Measurements from ENCODE around the gene ARFGAP3.
A peak's percentile ranks its signal among the peaks of the same experiment; 100 is the strongest.

Gene ARFGAP3, protein sequence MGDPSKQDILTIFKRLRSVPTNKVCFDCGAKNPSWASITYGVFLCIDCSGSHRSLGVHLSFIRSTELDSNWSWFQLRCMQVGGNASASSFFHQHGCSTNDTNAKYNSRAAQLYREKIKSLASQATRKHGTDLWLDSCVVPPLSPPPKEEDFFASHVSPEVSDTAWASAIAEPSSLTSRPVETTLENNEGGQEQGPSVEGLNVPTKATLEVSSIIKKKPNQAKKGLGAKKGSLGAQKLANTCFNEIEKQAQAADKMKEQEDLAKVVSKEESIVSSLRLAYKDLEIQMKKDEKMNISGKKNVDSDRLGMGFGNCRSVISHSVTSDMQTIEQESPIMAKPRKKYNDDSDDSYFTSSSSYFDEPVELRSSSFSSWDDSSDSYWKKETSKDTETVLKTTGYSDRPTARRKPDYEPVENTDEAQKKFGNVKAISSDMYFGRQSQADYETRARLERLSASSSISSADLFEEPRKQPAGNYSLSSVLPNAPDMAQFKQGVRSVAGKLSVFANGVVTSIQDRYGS

DNA sequence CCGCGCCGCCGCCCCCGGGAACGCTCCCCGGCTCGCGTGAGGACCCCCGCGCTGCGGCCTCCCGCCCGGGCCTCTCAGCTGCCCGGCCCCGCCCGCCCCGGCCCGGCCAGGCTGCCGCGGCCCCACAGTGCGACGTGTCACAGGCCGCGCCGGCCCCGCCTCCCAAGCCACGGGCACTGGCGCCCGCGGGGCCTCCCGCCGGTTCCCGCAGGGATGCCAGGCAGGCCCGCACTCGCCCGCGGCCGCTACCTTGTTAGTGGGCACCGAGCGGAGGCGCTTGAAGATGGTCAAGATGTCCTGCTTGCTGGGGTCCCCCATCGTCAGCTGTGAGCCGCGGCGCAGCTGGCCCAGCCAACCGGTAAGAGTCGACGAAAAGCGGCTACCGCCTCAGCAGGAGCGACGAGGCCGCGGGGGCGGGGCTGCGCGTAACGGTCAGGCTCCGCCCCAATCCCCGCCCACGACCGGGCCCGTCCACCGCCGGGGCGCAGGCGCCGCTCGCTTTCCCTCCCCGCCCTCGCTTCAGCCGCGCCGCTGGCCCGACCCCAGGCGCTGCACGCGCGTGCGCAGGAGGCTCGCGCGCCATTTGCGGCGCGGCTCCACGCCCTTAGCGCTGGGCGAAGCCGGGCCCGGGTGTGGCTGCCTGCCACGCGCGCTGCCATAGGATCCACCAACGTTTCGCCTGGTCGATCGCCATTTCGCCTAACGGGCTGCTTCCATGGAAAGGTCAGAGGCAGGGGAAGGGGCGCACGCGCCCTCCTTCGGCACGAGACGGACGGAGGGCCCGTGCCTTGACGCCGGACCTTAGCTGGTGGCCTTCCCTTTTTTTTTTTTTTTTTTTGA is at the start of gene ARFGAP3:
Gene ARFGAP3, minus strand, starts transcription at position 409 of the 840 bp plus-strand sequence. Its CDS starts 91 bp downstream, at position 318.
- DNase-seq (ENCODE audit: low read depth in 2 of 2): peak; percentile 94

DNA sequence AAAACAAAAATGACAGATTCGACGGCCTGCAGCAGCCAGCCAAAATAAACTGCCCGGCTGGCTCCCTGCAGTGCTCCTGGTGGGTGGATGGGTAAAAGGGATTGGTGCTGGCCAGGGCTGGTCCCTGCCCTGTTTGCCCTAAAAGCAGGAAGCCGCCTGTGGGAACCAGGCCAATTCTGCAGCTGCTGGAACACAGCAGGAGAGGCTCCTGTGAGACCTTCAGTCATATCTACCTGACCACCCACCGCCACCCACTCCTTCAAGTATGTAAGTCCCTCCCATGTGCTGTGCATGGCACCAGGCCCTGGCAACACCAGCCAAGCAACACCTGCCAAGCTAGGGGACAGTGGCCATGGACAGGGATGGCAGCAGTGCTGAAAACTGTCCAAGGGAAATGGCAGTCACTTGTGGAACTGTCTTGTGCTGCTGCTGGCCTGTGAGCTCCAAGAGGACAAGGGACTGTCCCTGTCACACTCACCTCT is 48.7 kb upstream of the ARFGAP3 start:
- no peak for DNase-seq (ENCODE audit: low read depth in 2 of 2)

DNA sequence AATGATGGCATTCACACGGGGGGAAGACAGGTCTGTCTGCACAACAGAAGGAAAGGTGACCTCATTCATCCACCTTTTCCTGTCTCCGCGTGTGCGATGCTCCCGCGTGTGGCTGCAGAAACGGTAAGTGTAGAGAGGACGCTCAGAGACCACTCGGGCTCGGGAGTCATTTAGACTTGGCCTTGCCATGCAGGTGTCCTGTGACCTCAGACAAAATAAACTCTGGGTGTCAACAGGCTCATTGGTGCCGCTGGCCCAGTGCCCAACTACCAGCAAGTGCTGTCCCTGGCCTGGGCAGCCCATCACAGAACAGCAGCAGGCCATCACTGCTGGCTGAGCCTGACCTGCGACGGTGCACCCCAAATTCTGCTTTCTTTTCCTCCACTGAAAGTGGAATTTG is 48.1 kb upstream of the ARFGAP3 start:
- no peak for DNase-seq (ENCODE audit: low read depth in 2 of 2)

DNA sequence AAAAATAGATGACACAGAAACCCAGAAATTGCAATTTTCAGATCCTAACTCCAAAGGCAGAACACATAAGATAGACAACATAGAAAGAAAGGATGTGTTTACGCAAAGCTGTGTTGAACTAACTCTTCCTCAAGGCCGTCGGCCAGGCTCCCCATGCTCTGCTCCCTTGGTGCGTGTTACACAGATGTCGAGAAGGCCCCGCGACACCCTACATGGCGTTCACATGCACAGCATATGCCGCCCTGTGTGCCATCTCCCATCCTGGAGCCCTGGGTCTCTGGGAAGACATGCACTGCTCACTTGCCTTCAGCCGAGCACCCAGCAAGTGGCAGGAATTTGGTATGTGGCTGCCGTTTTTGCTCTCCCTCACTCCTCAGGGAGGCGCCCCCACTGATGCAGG is 47.0 kb upstream of the ARFGAP3 start:
- DNase-seq (ENCODE audit: low read depth in 2 of 2): no peak

DNA sequence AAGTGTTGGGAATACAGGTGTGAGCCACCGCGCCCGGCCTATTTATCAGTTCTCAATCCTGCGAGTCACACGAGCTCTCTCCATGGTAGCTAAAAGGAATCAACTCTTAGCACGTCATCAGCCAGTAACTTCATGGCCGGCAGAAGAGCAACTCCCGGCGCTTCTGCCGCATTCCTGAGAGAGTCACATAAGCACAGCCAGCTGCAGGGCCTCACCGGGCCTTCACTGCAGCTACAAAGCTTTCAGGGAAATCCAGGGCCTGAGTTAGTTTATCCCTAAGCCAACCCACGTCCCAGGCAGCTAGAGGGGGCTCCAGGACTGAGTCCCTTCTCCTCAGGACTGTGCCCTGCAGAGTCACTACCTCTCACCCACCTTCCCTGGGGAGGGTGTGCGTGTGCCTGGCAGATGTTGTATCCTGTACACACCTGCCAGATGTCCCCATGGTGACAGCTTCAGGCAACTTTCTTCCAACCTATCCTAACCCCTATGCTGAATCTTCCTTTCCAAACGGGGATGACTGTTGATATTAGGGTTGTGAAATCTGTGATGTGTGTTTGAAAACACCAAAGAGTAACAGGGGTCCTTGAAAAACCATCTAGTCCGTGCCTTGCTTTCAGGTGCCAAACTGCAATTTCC is 45.9 kb upstream of the ARFGAP3 start:
- DNase-seq (ENCODE audit: low read depth in 2 of 2): no peak

DNA sequence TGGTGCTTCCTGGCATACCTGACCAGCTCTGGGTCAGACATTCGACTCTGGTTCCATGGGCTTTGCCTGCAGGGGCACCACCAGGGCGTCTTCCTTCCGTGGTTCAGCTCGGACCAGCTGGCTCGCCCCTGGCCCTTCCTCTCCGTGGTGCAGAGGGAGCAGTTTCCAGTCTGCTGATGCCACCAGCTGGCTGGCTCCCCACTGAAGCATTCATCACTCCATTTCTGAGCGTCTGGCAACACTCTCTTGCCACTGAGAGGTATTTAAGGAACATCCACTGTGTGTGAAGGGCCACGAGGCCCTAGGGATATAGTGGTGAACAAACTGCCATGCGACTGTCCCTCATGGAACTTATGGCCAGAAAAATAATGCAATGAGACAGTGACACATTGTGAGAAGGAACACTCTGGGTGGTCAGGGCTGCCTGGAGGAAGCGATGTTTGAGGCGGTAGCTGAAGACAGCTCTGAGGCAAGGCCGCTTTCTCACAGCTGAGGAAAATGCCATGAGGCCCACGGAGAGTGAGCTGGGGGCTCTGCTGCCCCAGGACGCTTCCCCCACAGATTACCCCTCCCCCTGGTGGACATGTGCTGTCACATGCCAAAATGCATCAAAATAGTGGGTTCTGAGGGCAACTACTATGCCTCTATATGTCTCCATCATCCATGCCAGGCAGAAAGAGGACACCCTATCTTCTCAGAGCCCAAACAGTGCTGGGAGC is 44.9 kb upstream of the ARFGAP3 start:
- DNase-seq (ENCODE audit: low read depth in 2 of 2): no peak

DNA sequence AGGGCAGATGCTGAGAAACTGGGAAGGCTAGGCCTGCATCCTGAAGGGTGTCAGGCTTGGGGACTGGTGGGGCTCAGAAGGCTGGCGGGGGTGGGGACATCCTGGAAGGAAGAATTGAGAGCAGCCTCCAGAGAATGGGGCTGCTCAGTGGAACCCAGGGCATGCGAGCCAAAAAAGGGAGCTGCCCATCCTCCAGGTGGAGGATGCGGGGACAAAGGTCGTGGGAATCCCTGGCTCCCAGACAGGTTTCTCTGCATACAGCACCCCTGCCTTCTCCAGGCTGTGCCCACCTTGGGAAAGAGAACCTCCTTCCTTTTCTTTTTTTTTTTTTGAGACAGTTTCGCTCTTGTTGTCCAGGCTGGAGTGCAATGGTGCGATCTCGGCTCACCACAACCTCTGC is 40.9 kb upstream of the ARFGAP3 start:
- no peak for DNase-seq (ENCODE audit: low read depth in 2 of 2)

DNA sequence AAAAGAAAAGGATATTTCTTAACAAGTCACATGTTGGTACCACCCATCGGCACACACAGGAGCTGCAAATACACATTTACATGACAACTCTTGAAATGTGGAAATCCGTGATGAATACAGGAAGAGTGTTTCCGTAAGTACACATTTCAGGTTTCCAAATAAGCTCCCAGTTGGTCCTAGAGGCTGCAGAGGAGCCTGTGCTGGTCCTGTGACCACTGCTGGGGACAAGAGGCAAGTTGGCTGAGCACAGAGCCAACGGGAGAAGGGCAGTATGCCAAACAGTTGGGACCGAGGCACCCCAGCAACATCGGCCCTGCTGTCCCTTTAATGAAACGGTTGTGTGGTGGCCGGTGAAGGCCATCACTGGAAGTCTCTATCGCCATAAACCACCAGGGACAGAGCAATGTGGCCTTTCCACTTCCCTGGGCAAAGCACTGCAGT is 38.5 kb upstream of the ARFGAP3 start:
- DNase-seq (ENCODE audit: low read depth in 2 of 2): no peak

DNA sequence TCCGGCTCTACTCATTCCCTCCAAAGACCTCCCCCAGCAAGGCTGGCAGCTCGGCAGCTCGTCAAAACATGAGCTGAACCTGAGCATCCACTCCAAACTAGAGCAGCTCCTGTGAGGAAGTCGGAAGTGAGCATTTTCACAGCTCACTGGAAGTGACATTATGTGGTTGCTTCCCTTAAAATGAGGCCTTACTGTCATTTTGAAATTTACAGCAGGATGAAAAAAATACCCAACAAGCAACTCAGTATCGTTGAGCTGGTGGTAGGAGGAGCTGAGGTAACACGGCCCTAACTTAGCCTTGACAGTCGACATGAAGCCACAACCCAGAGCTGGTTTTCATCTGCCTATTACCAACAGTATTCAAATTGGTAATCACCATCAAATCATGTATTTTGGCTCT is 38.0 kb upstream of the ARFGAP3 start:
- no peak for DNase-seq (ENCODE audit: low read depth in 2 of 2)

DNA sequence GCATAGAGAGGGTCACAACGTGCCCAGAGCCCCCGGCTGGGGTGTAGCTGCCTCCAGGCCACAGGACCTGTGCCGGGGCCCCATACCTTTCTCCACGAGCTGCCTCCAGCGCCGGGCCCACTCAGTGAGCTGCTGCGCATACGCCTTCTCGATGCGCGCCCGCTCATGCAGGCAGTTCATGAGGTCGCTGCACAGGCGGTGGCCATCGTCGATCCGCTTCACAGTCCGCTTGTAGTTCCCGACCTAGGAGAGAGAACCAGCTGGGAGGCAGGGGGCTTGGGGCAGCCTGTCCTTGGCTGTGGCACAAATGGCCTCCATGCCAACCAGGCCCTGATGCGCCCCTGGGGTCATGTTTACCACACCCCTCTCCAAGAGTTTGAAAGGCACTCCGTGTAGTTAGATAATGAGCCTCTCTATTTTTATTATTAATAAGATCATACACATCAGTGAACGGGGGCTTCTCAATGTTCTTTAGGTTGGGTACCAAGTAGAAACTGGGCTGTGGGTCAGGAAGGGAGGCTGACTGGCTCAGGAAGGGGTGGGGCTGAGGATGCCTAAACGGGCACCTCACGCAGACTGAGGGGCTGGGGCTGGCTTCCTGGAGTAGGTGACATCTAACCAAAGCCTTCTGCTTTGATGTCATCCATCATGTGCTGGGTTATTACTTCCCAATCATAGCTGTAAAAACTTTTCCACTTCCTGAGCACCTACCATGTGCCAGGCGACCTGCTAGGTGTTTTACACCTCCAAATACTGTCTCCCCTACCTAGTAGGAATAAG is 36.5 kb upstream of the ARFGAP3 start:
- no peak for DNase-seq (ENCODE audit: low read depth in 2 of 2)

DNA sequence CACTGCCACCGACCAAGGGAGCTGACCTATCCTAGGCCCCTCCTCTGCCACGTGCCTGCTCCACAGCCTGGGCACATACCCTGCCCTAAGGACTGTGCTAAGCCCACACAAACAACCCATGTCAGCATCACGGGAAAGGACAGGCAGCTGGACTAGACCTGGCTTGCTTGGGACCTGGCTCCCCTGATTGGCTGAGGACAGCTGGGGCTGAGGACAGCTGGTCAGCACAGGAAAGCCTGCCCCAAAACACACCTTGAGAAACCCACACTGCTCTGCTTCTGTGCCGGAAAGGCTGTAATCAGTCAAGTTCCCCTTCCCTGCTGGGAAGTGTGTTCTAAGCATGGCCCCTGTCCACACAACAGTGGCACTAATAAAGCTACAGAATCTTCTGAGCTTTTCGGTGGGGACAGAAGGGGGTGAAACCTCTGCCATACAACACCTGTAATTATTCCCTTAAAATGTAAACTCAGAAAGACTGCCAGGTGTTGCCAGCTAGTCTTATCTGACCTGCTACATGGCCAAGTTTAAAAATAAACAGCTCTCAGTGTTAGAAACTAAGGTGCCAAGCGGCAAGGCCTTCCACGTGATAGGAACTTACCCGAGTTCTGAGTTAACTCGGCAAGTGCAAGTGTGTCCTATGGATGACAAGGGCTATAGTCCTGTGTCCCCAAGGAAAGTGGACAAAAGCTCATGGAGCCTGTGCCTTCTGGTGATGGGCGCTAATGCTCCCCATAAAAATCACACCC is 35.7 kb upstream of the ARFGAP3 start:
- DNase-seq (ENCODE audit: low read depth in 2 of 2): no peak

DNA sequence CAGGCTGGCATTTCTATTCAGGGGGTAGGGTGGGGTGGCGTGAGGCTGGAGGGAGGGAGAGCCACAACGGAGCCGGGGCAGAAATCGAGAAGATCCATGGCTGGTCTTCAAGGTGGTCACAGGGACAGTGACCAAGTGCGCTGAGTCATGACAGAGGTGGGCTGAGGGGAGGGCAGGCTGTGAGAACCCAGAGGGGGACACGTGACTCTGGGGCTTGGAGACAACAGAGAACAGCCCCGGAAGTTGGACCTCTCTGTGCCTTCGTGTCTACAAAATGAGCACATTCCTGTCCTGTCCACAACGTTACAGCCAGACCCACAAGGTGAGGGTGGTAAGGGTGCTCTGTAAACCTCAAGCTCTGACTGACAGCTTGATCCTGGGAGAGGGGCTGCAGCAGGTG is 35.1 kb upstream of the ARFGAP3 start:
- DNase-seq (ENCODE audit: low read depth in 2 of 2): no peak

DNA sequence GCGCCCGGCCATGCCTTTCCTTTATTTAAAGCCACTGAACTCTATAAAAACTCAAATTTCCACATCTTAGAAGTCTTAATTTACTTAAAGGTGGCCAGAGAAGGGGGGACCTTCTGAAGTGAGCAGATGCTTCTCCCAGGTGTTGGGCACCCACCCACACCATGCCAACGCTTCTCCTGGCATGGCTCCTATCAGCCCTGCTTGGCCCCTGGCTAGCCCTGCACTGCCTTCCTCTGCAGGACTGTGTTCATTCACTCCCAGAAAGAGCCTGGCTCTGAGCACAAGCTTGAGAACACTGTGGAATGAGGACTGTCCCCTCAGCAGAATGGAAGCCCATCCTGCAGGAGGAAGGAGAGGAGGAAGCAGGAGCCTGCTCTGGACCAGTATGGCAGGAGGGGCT is 34.6 kb upstream of the ARFGAP3 start:
- DNase-seq (ENCODE audit: low read depth in 2 of 2): no peak

DNA sequence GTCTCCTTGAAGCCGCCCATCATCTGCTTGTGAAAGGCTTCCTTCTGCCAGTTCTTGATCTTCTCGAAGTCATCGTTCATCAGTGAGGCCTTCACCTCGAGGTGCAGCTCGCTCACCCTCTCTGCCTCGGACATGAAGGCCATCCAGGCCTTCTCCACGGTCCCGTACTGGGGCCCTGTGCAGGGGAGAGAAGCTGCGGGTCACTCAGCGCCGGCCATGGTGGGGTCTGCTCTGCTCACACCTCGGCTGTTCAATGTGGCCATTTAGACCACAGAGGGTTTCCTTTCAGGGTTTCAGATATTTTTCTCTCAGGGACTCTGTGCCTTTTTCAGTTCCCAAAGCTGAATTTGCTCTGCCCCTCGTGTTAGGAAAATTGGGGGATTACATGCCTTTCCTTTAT is 33.9 kb upstream of the ARFGAP3 start:
- DNase-seq (ENCODE audit: low read depth in 2 of 2): no peak

DNA sequence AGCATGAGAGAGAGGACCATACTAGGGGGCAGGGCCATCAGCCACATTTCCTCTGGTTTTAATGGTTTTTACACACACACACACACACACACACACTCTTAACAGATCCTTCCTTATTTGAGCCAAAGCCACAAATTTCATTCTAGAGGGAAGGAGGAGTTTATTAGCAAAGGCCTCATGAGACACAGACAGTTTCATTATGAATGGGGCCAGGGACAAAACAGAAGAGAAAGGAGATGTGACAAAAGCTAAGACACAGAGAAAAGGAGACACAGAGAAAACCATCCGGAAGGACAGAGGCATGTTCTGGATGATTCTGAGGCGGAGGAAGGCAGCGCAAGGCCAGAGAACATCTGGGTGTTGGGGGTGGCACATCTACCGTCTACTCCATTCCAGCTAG is 32.2 kb upstream of the ARFGAP3 start:
- DNase-seq (ENCODE audit: low read depth in 2 of 2): no peak

DNA sequence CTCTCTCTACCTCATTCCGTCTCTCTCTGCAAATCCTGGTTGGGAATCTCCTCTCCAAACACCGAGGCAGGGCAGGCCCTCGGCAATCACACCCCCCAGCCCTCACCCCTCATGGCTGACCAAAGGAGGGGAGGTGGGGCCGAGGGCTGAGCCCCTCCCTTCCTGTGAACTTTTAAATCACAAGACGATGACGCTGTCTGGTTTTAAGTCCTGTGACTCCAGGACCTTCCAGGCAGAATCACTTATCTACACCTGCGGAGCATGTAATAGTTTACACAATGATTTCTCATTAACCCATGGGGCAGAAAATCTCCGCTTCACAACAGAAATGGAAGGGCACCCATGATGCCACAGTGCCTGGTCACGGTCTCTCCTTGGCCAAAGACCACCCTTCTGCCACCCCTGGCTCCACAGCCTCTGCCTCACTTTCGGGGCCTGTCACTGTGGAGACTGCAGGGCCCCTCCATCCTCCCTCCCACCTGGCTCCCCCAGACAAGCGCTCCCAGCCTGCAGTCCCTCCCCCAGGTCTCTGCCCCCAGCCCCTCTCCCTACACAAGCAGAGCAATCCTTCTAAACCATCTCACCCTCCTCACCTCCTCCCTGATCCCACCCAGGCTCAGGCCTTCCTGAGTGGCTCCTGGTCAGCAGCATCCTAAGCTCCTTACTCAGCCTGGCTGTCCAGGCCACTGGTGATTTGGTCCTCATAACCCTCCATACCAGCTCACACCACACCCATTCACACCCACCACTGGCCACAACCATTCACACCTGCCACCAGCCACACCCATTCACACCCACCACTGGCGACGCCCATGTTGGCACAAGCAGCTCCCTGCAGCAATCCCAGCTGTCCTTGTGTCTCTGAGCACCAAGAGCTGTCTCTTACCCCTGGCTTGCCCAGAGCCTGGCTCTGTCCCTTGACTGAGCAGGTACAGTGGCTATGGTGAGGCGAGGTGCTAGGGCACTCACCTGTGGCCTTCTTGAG is 30.7 kb upstream of the ARFGAP3 start:
- DNase-seq (ENCODE audit: low read depth in 2 of 2): no peak

DNA sequence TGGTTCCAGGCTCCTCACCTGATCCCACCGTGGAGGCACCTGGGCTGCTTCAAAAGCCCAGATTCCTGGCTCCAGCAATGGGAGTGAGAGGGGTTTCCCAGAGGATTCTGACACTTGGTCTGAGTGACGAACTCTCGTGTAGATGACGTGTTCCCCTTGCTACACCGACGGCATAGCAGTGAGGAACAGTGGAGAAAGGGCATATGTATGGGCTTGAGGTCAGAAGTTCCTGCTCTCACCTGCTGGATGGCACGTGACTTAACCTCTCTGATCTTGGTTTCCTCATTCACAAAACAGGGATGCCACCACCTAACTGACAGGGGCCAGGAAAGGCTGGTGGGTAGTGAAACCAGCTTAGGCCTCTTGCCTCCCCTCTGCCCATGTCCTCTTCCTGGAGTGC is 30.0 kb upstream of the ARFGAP3 start:
- no peak for DNase-seq (ENCODE audit: low read depth in 2 of 2)

DNA sequence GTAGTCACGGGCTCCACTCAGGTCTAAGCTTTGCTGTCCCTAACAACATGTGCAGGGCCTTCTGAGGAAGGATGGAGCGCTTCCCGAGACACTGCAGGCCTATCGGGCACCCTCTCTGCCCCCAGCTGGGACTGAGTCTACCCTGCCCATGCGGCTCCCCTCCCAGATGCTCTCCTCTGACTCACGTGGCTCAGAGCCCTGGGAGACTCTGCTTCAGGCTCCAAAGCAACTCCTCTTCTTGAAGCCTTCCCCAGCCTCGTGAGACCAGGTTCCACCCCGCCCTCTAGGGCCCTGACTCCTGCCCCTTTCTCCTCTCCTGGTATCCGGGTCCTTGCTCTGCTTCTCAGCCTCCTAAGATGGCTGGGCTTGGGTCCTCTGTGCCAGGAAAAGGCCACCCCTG is 28.4 kb upstream of the ARFGAP3 start:
- no peak for DNase-seq (ENCODE audit: low read depth in 2 of 2)
